HG03469 (cell line): Measurements from ENCODE around the gene SSBP2.
"Not testable (repeated sequence)": the region's sequence is repeated elsewhere in the genome, so short reads cannot be mapped to it uniquely, and the experiment has no call there.

Experiments used
- ATAC-seq: cut with Tn5 transposase; IDR thresholded peaks from one replicate; pipeline ENCODE4 v1.9.1; 2021; ENCODE audit warnings: mild to moderate bottlenecking, moderate library complexity, moderate number of reproducible peaks; ENCODE audit not compliant: unreplicated experiment

The SSBP2 gene

GRCh38 chr5:81747030-81747429, 3.9 kb downstream of the SSBP2 start:
- no peak for ATAC-seq

- ATAC-seq: no peak
These were observed 10.1 kb downstream of the SSBP2 start for GRCh38 chr5:81740758-81741157.

GRCh38 chr5:81739291-81739690, 11.6 kb downstream of the SSBP2 start:
- ATAC-seq: no peak

- no peak for ATAC-seq
These were observed 21.6 kb downstream of the SSBP2 start for GRCh38 chr5:81729276-81729675.

GRCh38 chr5:81728301-81728700, 22.6 kb downstream of the SSBP2 start:
- ATAC-seq: no peak

- no peak for ATAC-seq
These were observed 24.6 kb downstream of the SSBP2 start for GRCh38 chr5:81726297-81726696.

GRCh38 chr5:81724571-81724970, 26.3 kb downstream of the SSBP2 start:
- no peak for ATAC-seq

- ATAC-seq: no peak
These were observed 26.8 kb downstream of the SSBP2 start for GRCh38 chr5:81724108-81724507.

GRCh38 chr5:81721049-81721448, 29.8 kb downstream of the SSBP2 start:
- ATAC-seq: no peak

- ATAC-seq: no peak
These were observed 31.1 kb downstream of the SSBP2 start for GRCh38 chr5:81719743-81720345.

- ATAC-seq: no peak
These were observed 32.6 kb downstream of the SSBP2 start for GRCh38 chr5:81718300-81718699.

- ATAC-seq: no peak
These were observed 33.0 kb downstream of the SSBP2 start for GRCh38 chr5:81717860-81718259.

GRCh38 chr5:81717226-81717625, 33.7 kb downstream of the SSBP2 start:
- ATAC-seq: no peak

GRCh38 chr5:81714076-81714475, 36.8 kb downstream of the SSBP2 start:
- not testable (repeated sequence) for ATAC-seq

- no peak for ATAC-seq
These were observed 42.0 kb downstream of the SSBP2 start for GRCh38 chr5:81708889-81709288.

- ATAC-seq: no peak
These were observed 47.1 kb downstream of the SSBP2 start for GRCh38 chr5:81703840-81704239.

- no peak for ATAC-seq
These were observed 50.7 kb downstream of the SSBP2 start for GRCh38 chr5:81700166-81700565.

- ATAC-seq: no peak
These were observed 52.1 kb downstream of the SSBP2 start for GRCh38 chr5:81698813-81699212.

- no peak for ATAC-seq
These were observed 54.2 kb downstream of the SSBP2 start for GRCh38 chr5:81696418-81697397.

GRCh38 chr5:81694726-81695125, 56.2 kb downstream of the SSBP2 start:
- ATAC-seq: no peak

- no peak for ATAC-seq
These were observed 62.7 kb downstream of the SSBP2 start for GRCh38 chr5:81688215-81688614.

- no peak for ATAC-seq
These were observed 63.6 kb downstream of the SSBP2 start for GRCh38 chr5:81687292-81687691.
